ENCODE measurements around the gene NOBOX.
"Not testable (repeated sequence)": the region's sequence is repeated elsewhere in the genome, so short reads cannot be mapped to it uniquely, and the experiment has no call there.

DNA sequence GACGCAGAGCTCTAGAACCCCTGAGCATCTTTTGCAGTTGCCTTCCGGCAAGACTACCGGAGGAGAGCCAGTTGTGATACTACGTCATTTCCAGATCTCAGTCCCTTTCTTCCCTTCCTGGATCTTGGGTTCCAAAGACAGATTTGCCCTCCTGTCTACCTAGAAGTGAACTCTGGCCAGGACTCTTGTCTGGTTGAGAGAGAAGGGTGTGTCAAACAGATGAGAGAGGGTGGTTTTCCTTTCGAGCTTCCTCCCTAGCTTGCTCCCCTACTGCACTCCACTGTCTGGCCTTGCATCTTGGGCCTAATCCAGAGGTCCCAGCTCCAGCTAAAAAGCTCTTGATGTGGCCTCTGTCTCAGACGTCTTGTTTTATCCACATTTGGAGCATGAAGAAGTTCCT, 47.3 kb downstream of the NOBOX start:
- TF ChIP-seq CTCF (conservative IDR thresholded peaks at IDR 0.05); ZFX (IDR thresholded peaks at IDR 0.05): not testable (repeated sequence)
